Stomach (tissue), 9 donors: ENCODE data around the gene SOX15. TPM values are rescaled to one million over a fixed set of nuclear protein-coding genes. Genes with fewer than 3 reads are reported as not detected.

Experiments
- DNase-seq, 2 donors: peaks; one replicate each; pipeline versions ENCODE4 v3.0.0 to v3.0.0-alpha.2; 2013 to 2019
- H3K27ac ChIP-seq, 5 donors: fragments of 200-600 bp in 4 of 5; sonication (generic) in 4 of 5; one replicate each; pipeline ENCODE4 v1.5.1; 2013 to 2019; ENCODE audit warnings: mild to moderate bottlenecking in 1 of 5, moderate library complexity in 1 of 5
- H3K27me3 ChIP-seq, 3 donors: fragments of 200-600 bp; sonication (generic); one replicate each; pipeline ENCODE4 v1.5.1; 2017 to 2019; ENCODE audit warnings: mixed run types in 1 of 3
- H3K36me3 ChIP-seq, 4 donors: fragments of 200-600 bp; sonication (generic); 1 replicate in 3 of 4; 2 replicates in 1 of 4; pipeline ENCODE4 v1.5.1; 2016 to 2019
- H3K4me1 ChIP-seq, 4 donors: fragments of 200-600 bp; sonication (generic); one replicate each; pipeline ENCODE4 v1.5.1; 2016 to 2019
- H3K4me3 ChIP-seq, 4 donors: fragments of 200-600 bp; sonication (generic) in 3 of 4; one replicate each; pipeline ENCODE4 v1.5.1; 2016 to 2019; ENCODE audit warnings: mild to moderate bottlenecking in 1 of 4
- H3K9me3 ChIP-seq, 4 donors: fragments of 200-600 bp; sonication (generic); one replicate each; pipeline ENCODE4 v1.5.1; 2016 to 2019
- CTCF ChIP-seq, 7 experiments: fragments of 450-650 bp in 4 of 7; fragments of 200-600 bp in 3 of 7; sonication (generic) in 3 of 7; IDR thresholded peaks; one replicate each; pipeline ENCODE4 v1.5.1; 2016 to 2019; ENCODE audit warnings: antibody characterized with exemption in 7 of 7, control low read depth in 2 of 7, mild to moderate bottlenecking in 1 of 7
- EP300 ChIP-seq: sonication (generic); formaldehyde crosslinking; IDR thresholded peaks from one replicate; pipeline ENCODE4 v1.6.1; 2017; ENCODE audit warnings: antibody characterized with exemption
- POLR2A ChIP-seq, 4 donors: fragments of 450-650 bp; IDR thresholded peaks; one replicate each; pipeline ENCODE4 v1.6.1; 2016; ENCODE audit warnings: antibody characterized with exemption in 4 of 4, control low read depth in 2 of 4, mild to moderate bottlenecking in 1 of 4, moderate library complexity in 1 of 4
- POLR2AphosphoS5 ChIP-seq, 3 donors: sonication (generic); formaldehyde crosslinking; IDR thresholded peaks; one replicate each; pipeline ENCODE4 v1.6.1; 2016; ENCODE audit warnings: antibody characterized with exemption in 3 of 3
- WGBS, 5 donors: extraction: QIAGEN DNeasy Blood & Tissue Kit in 3 of 5; methylation state at CpG; one replicate each; pipeline versions ENCODE4 v1.1.5 to v1.1.7; 2013 to 2018; 5-methylcytosine and 5-hydroxymethylcytosine counted together
- intact Hi-C: fragments of 100-400 bp; cut with DNase I; formaldehyde crosslinking; loops from one replicate; pipeline ENCODE4 v1.15.1; 2023; ENCODE audit warnings: low total_unique reads
- polyA plus RNA-seq, 3 donors: library from polyadenylated mRNA; stranded (reverse); fragments of 200-250 nt; gene quantifications; one replicate each; pipeline ENCODE4 v1.2.3, GENCODE V29; 2013
- total RNA-seq, 5 donors: library from RNA; depleted of rRNA; stranded (reverse); fragments of >200 nt; gene quantifications; one replicate each; pipeline versions ENCODE4 v1.1.0 to v1.2.3, GENCODE V29; 2014 to 2016
- donor health status: healthy with polysubstance abuse.
- donor health status: Bipolar disorder and iron deficiency.
- donor health status: healthy.

The SOX15 gene
- total and polyA plus RNA-seq, 8 donors, result 0.76 to 48.1 (median 1.3) TPM; not detected in 4

DNA sequence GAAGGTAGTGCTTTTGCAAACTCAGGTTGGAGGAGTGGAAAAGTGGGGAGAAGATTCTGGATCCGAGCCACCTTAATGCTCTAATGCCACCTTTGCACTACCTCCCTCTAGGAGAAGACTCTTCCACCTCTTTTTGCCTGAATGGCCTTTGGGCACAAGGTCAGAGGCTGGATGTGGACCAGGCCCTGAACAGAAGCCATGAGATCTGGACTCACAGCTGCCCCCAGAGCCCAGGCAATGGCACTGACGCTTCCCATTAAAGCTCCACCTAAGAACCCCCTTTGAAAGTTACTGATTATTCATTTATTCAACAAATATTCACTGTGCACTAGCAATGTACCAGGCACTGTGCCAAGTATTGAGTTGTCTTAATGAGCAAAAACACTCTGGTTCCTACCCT lies 43.2 kb upstream of the SOX15 start:
- peak in 1 of 2 donors; percentile 34 for DNase-seq
- H3K4me1 ChIP-seq, result peaks cover 0 to 3% (median 2%) of the 10 kb centered on the region in 4 donors
- H3K4me3 ChIP-seq, result no peak overlapping the region
- intact Hi-C loops, result loop anchor here (10.0 kb wide), 1 partner anchor 52 kb away; the partner anchor contains the start of genes TP53 and WRAP53
- no peaks in the 10 kb centered on the region for H3K36me3 ChIP-seq
- TF ChIP-seq EP300, result no peak
- TF ChIP-seq POLR2A (IDR thresholded peaks at IDR 0.05), result no peak
- no peak for TF ChIP-seq POLR2AphosphoS5 (IDR thresholded peaks at IDR 0.05)
- TF ChIP-seq CTCF (IDR thresholded peaks at IDR 0.05), result no peak
- WGBS, 5 donors, result 72 to 88% (median 86%) methylated on average over 2 of the region's 2 CpGs
- no peaks in the 10 kb centered on the region for H3K9me3 ChIP-seq
- H3K27ac ChIP-seq, result no peak overlapping the region
- H3K27me3 ChIP-seq, result no peaks in the 10 kb centered on the region

DNA sequence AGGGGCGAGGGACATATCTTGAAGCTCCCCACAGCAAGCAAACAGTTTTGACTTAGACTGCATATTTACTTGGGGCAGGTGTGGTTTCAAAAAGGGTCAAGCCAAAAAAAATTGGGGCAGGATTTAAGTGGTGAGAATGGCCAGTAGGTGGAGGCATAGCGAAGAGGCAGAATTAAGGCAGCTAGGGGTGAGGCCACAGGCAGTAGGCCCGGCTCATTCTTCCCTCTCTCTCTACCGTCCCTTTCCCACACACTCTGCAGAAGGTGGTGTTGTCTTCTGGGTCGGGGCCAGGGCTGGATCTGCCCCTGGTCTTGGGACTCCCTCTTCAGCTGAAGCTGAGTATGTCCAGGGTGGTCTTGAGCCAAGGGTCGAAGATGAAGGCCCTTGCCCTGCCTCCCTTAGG lies 42.6 kb upstream of the SOX15 start:
- no peak for TF ChIP-seq POLR2A (IDR thresholded peaks at IDR 0.05)
- peak in 5 of 7 experiments; percentile 8 to 54 (median 33) for TF ChIP-seq CTCF (IDR thresholded peaks at IDR 0.05)
- TF ChIP-seq POLR2AphosphoS5 (IDR thresholded peaks at IDR 0.05), result peak in 1 of 3 donors; percentile 3
- Histone ChIP-seq H3K27me3 (no peaks in the 10 kb centered on the region), H3K4me1 (peaks cover 0 to 6% (median 5%) of the 10 kb centered on the region in 4 donors), H3K9me3 (no peaks in the 10 kb centered on the region), H3K36me3 (no peaks in the 10 kb centered on the region), H3K4me3 (no peak overlapping the region), H3K27ac (no peak overlapping the region)
- intact Hi-C loops, result loop anchor here (10.0 kb wide), 1 partner anchor 52 kb away; the partner anchor contains the start of genes TP53 and WRAP53
- DNase-seq, result peak; percentile 31 to 67
- WGBS, 5 donors, result 25 to 33% (median 30%) methylated on average over 6 of the region's 6 CpGs

GRCh38 chr17:7631398-7632380 lies 41.8 kb upstream of the SOX15 start:
- Histone ChIP-seq H3K27me3 (no peaks in the 10 kb centered on the region), H3K27ac (no peak overlapping the region), H3K4me1 (peaks cover 7 to 12% (median 9%) of the 10 kb centered on the region in 4 donors), H3K4me3 (no peak overlapping the region), H3K36me3 (no peaks in the 10 kb centered on the region), H3K9me3 (no peaks in the 10 kb centered on the region)
- TF ChIP-seq EP300 (no peak), POLR2A (IDR thresholded peaks at IDR 0.05) (no peak), CTCF (IDR thresholded peaks at IDR 0.05) (no peak), POLR2AphosphoS5 (IDR thresholded peaks at IDR 0.05) (no peak)
- no peak for DNase-seq
- WGBS, 5 donors, result 34 to 65% (median 48%) methylated on average over 4 to 11 of the region's 11 CpGs
- intact Hi-C loops, result loop anchor here (10.0 kb wide), 1 partner anchor 53 kb away; the partner anchor contains the start of genes TP53 and WRAP53

- 69 to 77% (median 74%) methylated on average over 9 to 13 of the region's 13 CpGs for WGBS, 5 donors
- no peaks in the 10 kb centered on the region for H3K27me3 ChIP-seq
- TF ChIP-seq POLR2AphosphoS5 (IDR thresholded peaks at IDR 0.05) (no peak), CTCF (IDR thresholded peaks at IDR 0.05) (no peak), POLR2A (IDR thresholded peaks at IDR 0.05) (no peak), EP300 (no peak)
- DNase-seq, result no peak
- H3K4me3 ChIP-seq, result no peak within 1 kb of the TSS
- peaks cover 11 to 18% (median 15%) of the 10 kb centered on the region in 4 donors for H3K4me1 ChIP-seq
- peaks cover 0 to 9% (median 9%) of the 10 kb centered on the region in 4 donors for H3K36me3 ChIP-seq
- H3K27ac ChIP-seq, result no peak within 1 kb of the TSS
- H3K9me3 ChIP-seq, result no peaks in the 10 kb centered on the region
- intact Hi-C loops, result loop anchor here (10.0 kb wide), 1 partner anchor 55 kb away; the partner anchor contains the start of genes TP53 and WRAP53
Observed at GRCh38 chr17:7629939-7630571, 40.2 kb upstream of the SOX15 start, which contains the start of gene SHBG. SHBG (plus strand) TSS chr17:7630135; CDS start chr17:7630173, 38 bp downstream.
